HepG2 (cell line): ENCODE measurements around the gene CBX2. TPM values are rescaled to one million over a fixed set of nuclear protein-coding genes. Genes with fewer than 3 reads are reported as not detected.
A peak's percentile ranks its signal among the peaks of the same experiment; 100 is the strongest.

Experiments used
- CEBPB ChIP-seq: IDR thresholded peaks from 2 replicates; pipeline ENCODE4 v1.6.1; 2011; ENCODE audit warnings: low read depth, low read length, improper control_type of control experiment, borderline replicate concordance
- DNMT1 ChIP-seq: sonication (generic); formaldehyde crosslinking; IDR thresholded peaks from 2 replicates; pipeline ENCODE4 v1.5.1; 2020; ENCODE audit warnings: mild to moderate bottlenecking, missing genetic modification reagents
- ESRRA ChIP-seq: sonication (generic); formaldehyde crosslinking; IDR thresholded peaks from 2 replicates; pipeline ENCODE4 v1.5.1; 2020; ENCODE audit warnings: mild to moderate bottlenecking, low read depth, missing genetic modification reagents
- FOXK2 ChIP-seq: fragments of 450-650 bp; IDR thresholded peaks from 2 replicates; pipeline ENCODE4 v1.6.1; 2016
- GABPA ChIP-seq, 2 experiments: IDR thresholded peaks; 2 replicates each; pipeline ENCODE4 v1.6.1; 2011 to 2016; ENCODE audit warnings: low read depth in 2 of 2, low read length in 1 of 2, missing biosample characterization in 1 of 2, missing genetic modification characterization in 1 of 2
- HOXA9 ChIP-seq: sonication (generic); formaldehyde crosslinking; IDR thresholded peaks from 2 replicates; pipeline ENCODE4 v1.8.1; 2022; ENCODE audit warnings: missing genetic modification reagents, mild to moderate bottlenecking, moderate library complexity, borderline replicate concordance
- IRF9 ChIP-seq: sonication (generic); formaldehyde crosslinking; IDR thresholded peaks from 2 replicates; pipeline ENCODE4 v1.8.0; 2022; ENCODE audit warnings: missing genetic modification reagents, mild to moderate bottlenecking, borderline replicate concordance
- KLF6 ChIP-seq: IDR thresholded peaks from 2 replicates; pipeline ENCODE4 v1.8.0; 2016; ENCODE audit warnings: missing biosample characterization, missing genetic modification reagents
- NFE2L2 ChIP-seq: fragments of 150-350 bp; IDR thresholded peaks from 2 replicates; pipeline ENCODE4 v1.6.1; 2014; ENCODE audit warnings: low read length
- NR1H2 ChIP-seq: sonication (generic); formaldehyde crosslinking; IDR thresholded peaks from 2 replicates; pipeline ENCODE4 v1.8.1; 2022; ENCODE audit warnings: low read depth, missing genetic modification reagents, borderline replicate concordance
- PAXIP1 ChIP-seq: sonication (generic); formaldehyde crosslinking; conservative IDR thresholded peaks from 2 replicates; pipeline ENCODE4 v1.4.0; 2020; ENCODE audit warnings: mild to moderate bottlenecking, missing genetic modification reagents, moderate library complexity
- RFXANK ChIP-seq: IDR thresholded peaks from 2 replicates; pipeline ENCODE4 v1.6.1; 2016
- RFXAP ChIP-seq: sonication (generic); formaldehyde crosslinking; IDR thresholded peaks from 2 replicates; pipeline ENCODE4 v1.4.0; 2020; ENCODE audit warnings: missing genetic modification reagents, borderline replicate concordance
- SMARCE1 ChIP-seq: fragments of 450-650 bp; IDR thresholded peaks from 2 replicates; pipeline ENCODE4 v1.6.1; 2017; ENCODE audit warnings: borderline replicate concordance
- SSRP1 ChIP-seq: IDR thresholded peaks from 2 replicates; pipeline ENCODE4 v1.6.1; 2016; ENCODE audit warnings: control low read depth
- TBX2 ChIP-seq: sonication (generic); formaldehyde crosslinking; IDR thresholded peaks from 2 replicates; pipeline ENCODE4 v1.5.0; 2020; ENCODE audit warnings: missing genetic modification reagents, mild to moderate bottlenecking, borderline replicate concordance
- YEATS4 ChIP-seq: sonication (generic); formaldehyde crosslinking; IDR thresholded peaks from 2 replicates; pipeline ENCODE4 v1.4.0; 2020; ENCODE audit warnings: missing genetic modification reagents, borderline replicate concordance
- ZBTB1 ChIP-seq: sonication (generic); formaldehyde crosslinking; IDR thresholded peaks from 2 replicates; pipeline ENCODE4 v1.4.0; 2020; ENCODE audit warnings: missing genetic modification reagents, borderline replicate concordance
- ZBTB42 ChIP-seq: sonication (generic); formaldehyde crosslinking; IDR thresholded peaks from 2 replicates; pipeline ENCODE4 v1.5.0; 2020; ENCODE audit warnings: mild to moderate bottlenecking, missing genetic modification reagents
- ZFP36L2 ChIP-seq: sonication (generic); formaldehyde crosslinking; IDR thresholded peaks from 2 replicates; pipeline ENCODE4 v1.4.0; 2020; ENCODE audit warnings: missing genetic modification reagents
- ZFYVE20 ChIP-seq: sonication (generic); formaldehyde crosslinking; IDR thresholded peaks from 2 replicates; pipeline ENCODE4 v1.8.0; 2023; ENCODE audit warnings: low read depth, mild to moderate bottlenecking, moderate library complexity, missing genetic modification reagents, borderline replicate concordance
- ZNF136 ChIP-seq: sonication (generic); formaldehyde crosslinking; IDR thresholded peaks from 2 replicates; pipeline ENCODE4 v1.8.1; 2022; ENCODE audit warnings: low read depth, mild to moderate bottlenecking, moderate library complexity, missing genetic modification reagents
- ZNF3 ChIP-seq: IDR thresholded peaks from 2 replicates; pipeline ENCODE4 v1.7.0; 2017; ENCODE audit warnings: inconsistent platforms
- ZNF660 ChIP-seq: sonication (generic); formaldehyde crosslinking; IDR thresholded peaks from 2 replicates; pipeline ENCODE4 v1.5.1; 2020; ENCODE audit warnings: mild to moderate bottlenecking, low read depth, missing genetic modification reagents, borderline replicate concordance
- ZNF724P ChIP-seq: sonication (generic); formaldehyde crosslinking; IDR thresholded peaks from 2 replicates; pipeline ENCODE4 v1.8.0; 2022; ENCODE audit warnings: missing genetic modification reagents, borderline replicate concordance
- polyA plus RNA-seq, 8 experiments: library from polyadenylated mRNA; depleted of rRNA in 3 of 8; stranded (reverse) in 7 of 8; unstranded in 1 of 8; fragments of >200 nt; fragmentation: Illumina TruSeq in 4 of 8; extraction: Trizol in 4 of 8; gene quantifications; 2 replicates each; pipeline versions ENCODE4 v1.2.1 to v1.2.3, GENCODE V29; 2011 to 2016; ENCODE audit warnings: low read depth in 4 of 8, missing spikeins in 1 of 8, mixed read lengths in 1 of 8; ENCODE audit not compliant: insufficient read depth in 1 of 8
- total RNA-seq, 5 experiments: library from RNA; depleted of rRNA; stranded (reverse); fragments of >200 nt; fragmentation: Illumina TruSeq; extraction: Trizol; gene quantifications; 2 replicates each; pipeline ENCODE4 v1.2.3, GENCODE V29; 2016; ENCODE audit warnings: low read depth in 1 of 5

CBX2 gene
- total and polyA plus RNA-seq, 2 of the 13 experiments (the other 11 are each of a cell fraction or from before 2014, with no cell fraction given): 14.5 to 31.1 TPM

DNA sequence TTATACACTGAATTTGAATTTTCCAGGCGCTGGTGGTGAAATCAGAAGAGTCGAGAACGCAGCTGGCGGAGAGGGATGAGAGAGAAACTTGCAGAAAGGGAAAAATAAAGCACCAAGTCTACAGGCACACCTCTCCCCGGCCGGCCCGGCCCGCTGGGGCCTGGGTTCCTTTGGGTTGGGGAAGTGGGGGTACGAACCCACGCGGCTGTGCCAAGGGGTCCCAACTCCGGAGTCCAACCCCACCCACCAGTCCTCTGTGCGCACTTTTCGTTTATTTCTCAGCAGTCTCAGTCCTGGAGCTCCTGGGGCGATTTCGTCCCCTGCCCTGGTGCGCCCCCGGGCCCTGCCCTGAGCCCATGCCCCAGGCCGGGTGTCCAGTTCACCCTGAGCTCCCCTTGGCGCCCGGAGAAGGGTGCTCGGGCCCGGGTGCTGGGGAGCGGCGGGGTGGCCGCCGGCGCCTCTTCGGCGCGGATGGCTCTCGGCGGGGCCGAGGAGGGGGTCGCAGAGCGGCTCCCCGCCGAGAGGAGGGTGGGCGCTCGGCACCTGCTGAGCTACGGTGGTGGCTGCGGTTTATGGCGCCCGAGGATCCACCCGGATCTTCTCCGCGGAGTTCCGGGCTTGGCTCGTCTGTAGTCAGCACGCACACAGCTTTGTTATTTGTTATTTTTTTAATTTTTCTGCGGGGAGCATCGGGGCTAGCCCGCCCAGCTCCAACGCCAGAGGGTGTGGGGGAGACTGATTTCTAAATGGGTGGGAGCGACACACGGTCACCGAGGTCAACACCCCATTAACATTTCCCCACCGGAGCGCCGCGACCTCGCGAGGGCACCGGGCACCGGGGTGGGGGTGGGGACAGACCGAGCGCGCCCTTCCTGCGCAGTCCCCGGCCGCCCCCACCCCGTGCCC lies 34.7 kb downstream of the CBX2 start (continued):
- TF ChIP-seq PAXIP1 (no peak), KLF6 (no peak), ZNF660 (CRISPR knock-in tag) (no peak), ZNF136 (CRISPR knock-in tag) (no peak), NFE2L2 (no peak), YEATS4 (CRISPR knock-in tag) (peak; percentile 46; the same call in 1 of the 2 replicates), RFXAP (peak; percentile 68; the same call in 1 of the 2 replicates), TBX2 (no peak), SSRP1 (CRISPR knock-in tag) (no peak), CEBPB (no peak), GABPA (IDR thresholded peaks at IDR 0.05; ENCODE audit: low read depth, low read length) (no peak), GABPA (CRISPR knock-in tag; IDR thresholded peaks at IDR 0.05; ENCODE audit: low read depth) (no peak), ZNF3 (no peak), RFXANK (CRISPR knock-in tag) (no peak), ZBTB42 (CRISPR knock-in tag) (no peak), HOXA9 (CRISPR knock-in tag) (no peak), ZNF724P (CRISPR knock-in tag) (no peak), ZFYVE20 (no peak), NR1H2 (no peak), SMARCE1 (no peak), ESRRA (CRISPR knock-in tag) (no peak), FOXK2 (no peak), IRF9 (CRISPR knock-in tag) (no peak), ZBTB1 (CRISPR knock-in tag) (no peak), ZFP36L2 (CRISPR knock-in tag) (no peak), DNMT1 (no peak)
